Heart left ventricle (tissue), 16 donors: ENCODE measurements around the gene NUP188. TPM values are rescaled to one million over a fixed set of nuclear protein-coding genes. Genes with fewer than 3 reads are reported as not detected.

Source experiments
- ATAC-seq, 4 donors: fragments of 200-7000 bp; cut with Tn5 transposase; one replicate each; pipeline ENCODE4 v1.9.1; 2020 to 2022; ENCODE audit warnings: moderate library complexity in 4 of 4, mild to moderate bottlenecking in 3 of 4, moderate number of reproducible peaks in 1 of 4
- DNase-seq, 5 donors: peaks; one replicate each; pipeline ENCODE4 v3.0.0-alpha.2; 2020
- H3K27ac ChIP-seq, 12 donors: fragments of 200-600 bp; sonication (generic) in 4 of 12; one replicate each; pipeline versions ENCODE4 v1.5.0 to v1.8.0; 2016 to 2022; ENCODE audit warnings: mild to moderate bottlenecking in 2 of 12
- H3K27me3 ChIP-seq, 9 donors: fragments of 200-600 bp; sonication (generic) in 2 of 9; one replicate each; pipeline versions ENCODE4 v1.5.1 to v1.8.0; 2016 to 2022; ENCODE audit warnings: mild to moderate bottlenecking in 3 of 9
- H3K36me3 ChIP-seq, 9 donors: fragments of 200-600 bp; sonication (generic) in 2 of 9; one replicate each; pipeline versions ENCODE4 v1.5.0 to v1.8.0; 2018 to 2022; ENCODE audit warnings: mild to moderate bottlenecking in 2 of 9
- H3K4me1 ChIP-seq, 12 donors: fragments of 200-600 bp; sonication (generic) in 4 of 12; one replicate each; pipeline versions ENCODE4 v1.5.0 to v1.8.0; 2016 to 2022; ENCODE audit warnings: mild to moderate bottlenecking in 3 of 12
- H3K4me3 ChIP-seq, 12 donors: fragments of 200-600 bp; sonication (generic) in 4 of 12; one replicate each; pipeline versions ENCODE4 v1.5.0 to v1.8.0; 2017 to 2022; ENCODE audit warnings: mild to moderate bottlenecking in 9 of 12, moderate library complexity in 4 of 12
- H3K9me3 ChIP-seq, 12 donors: fragments of 200-600 bp; sonication (generic) in 4 of 12; one replicate each; pipeline versions ENCODE4 v1.5.0 to v1.8.0; 2016 to 2022; ENCODE audit warnings: mild to moderate bottlenecking in 1 of 12
- CTCF ChIP-seq, 12 donors: fragments of 200-600 bp; sonication (generic) in 4 of 12; IDR thresholded peaks; one replicate each; pipeline versions ENCODE4 v1.5.0 to v1.8.0; 2018 to 2022; ENCODE audit warnings: antibody characterized with exemption in 12 of 12, mild to moderate bottlenecking in 5 of 12
- POLR2A ChIP-seq, 2 donors: fragments of 450-650 bp; IDR thresholded peaks; one replicate each; pipeline ENCODE4 v1.6.1; 2017; ENCODE audit warnings: antibody characterized with exemption in 2 of 2, mild to moderate bottlenecking in 2 of 2, moderate library complexity in 2 of 2
- WGBS, 4 donors: extraction: QIAGEN DNeasy Blood & Tissue Kit in 2 of 4; methylation state at CpG; one replicate each; pipeline versions ENCODE4 v1.1.5 to v1.1.7; 2013 to 2018; 5-methylcytosine and 5-hydroxymethylcytosine counted together
- intact Hi-C, 10 donors: fragments of 100-400 bp; cut with DNase I; formaldehyde crosslinking; loops; one replicate each; pipeline versions ENCODE4 v1.11.1 to v1.14.2; 2022
- polyA plus RNA-seq, 2 donors: library from polyadenylated mRNA; stranded (reverse); fragments of 200-250 nt; gene quantifications; one replicate each; pipeline ENCODE4 v1.2.3, GENCODE V29; 2013
- total RNA-seq, 9 donors: library from RNA; depleted of rRNA in 2 of 9; stranded (reverse); fragments of >200 nt in 2 of 9; fragmentation: NEBNext Ultra II Directional in 3 of 9; extraction: Animal tissue kit (Norgen Biotek cat#: 25700) in 3 of 9; gene quantifications; one replicate each; pipeline versions ENCODE4 v1.1.0 to v1.2.4, GENCODE V29; 2016 to 2023
- donor health status: ischemic (EF 13 %, LVEDD 7.1; RV severe dilation, severe dysfunction).
- donor health status: healthy with polysubstance abuse.
- donor health status: DM: no; HTN: yes; CAD: no.
- donor health status: DM: no; HTN: no; CAD: no.
- donor health status: ischemic (EF 25% LVEDD 6.9; RV normal size, moderate dysfunction).
- donor health status: ischemic (EF 25% LVEDD 5.7; RV mildly dilated, moderate dysfunction).
- donor health status: healthy.
- donor health status: DM: yes; HTN: yes; CAD: no.
- donor health status: ischemic (EF 35%, LVEDD 5.7; RV mildly dilated, moderate dysfunction).
- donor health status: nonischemic (EF 11% LVEDD 7.7; RV severe dilation, severe dysfunction).
- donor health status: DM: yes; HTN: yes; CAD: no.
- donor health status: PGD.
- donor health status: ischemic (EF 29% LVEDD 5.4; RV normal size, mild dysfunction).
- donor health status: nonischemic (EF 23%, LVEDD 6.1; RV moderate dilation, normal function).

NUP188 gene
- total and polyA plus RNA-seq, 11 donors, result 10.6 to 35.1 (median 22.6) TPM

- Histone ChIP-seq H3K27me3 (no peaks in the 10 kb centered on the region), H3K4me3 (no peak overlapping the region), H3K9me3 (no peaks in the 10 kb centered on the region), H3K4me1 (peaks cover 0 to 6% (median 0%) of the 10 kb centered on the region in 12 donors), H3K36me3 (peaks cover 0 to 97% (median 78%) of the 10 kb centered on the region in 9 donors), H3K27ac (no peak overlapping the region)
- TF ChIP-seq POLR2A (IDR thresholded peaks at IDR 0.05), result no peak
- no peak for TF ChIP-seq CTCF (IDR thresholded peaks at IDR 0.05)
- 82 to 91% (median 87%) methylated on average over 5 of the region's 5 CpGs for WGBS, 4 donors
- ATAC-seq (no peak), DNase-seq (no peak)
- intact Hi-C loops, result no loop called here
Observed at GRCh38 chr9:129054163-129054851, 106.8 kb downstream of the NUP188 start.

Other genes with a start within 250 kb of the NUP188 start
- 10 to 100 TPM in 1 of 9 donors, 1 to 10 TPM in 8; 3.7 to 16.1 (median 5.9) TPM for gene PKN3, start 245.2 kb upstream of the NUP188 start, total RNA-seq
- gene PKN3, start 245.2 kb upstream of the NUP188 start, polyA plus RNA-seq, result 10 to 100 TPM in 1 of 2 donors, 1 to 10 TPM in 1; 7.3 to 10.5 TPM
- 10 to 100 TPM in 5 of 9 donors, 1 to 10 TPM in 4; 5.1 to 26.0 (median 10.5) TPM for gene ZDHHC12, start 223.6 kb upstream of the NUP188 start, total RNA-seq
- 10 to 100 TPM; 10.9 to 29.8 TPM for gene ZDHHC12, start 223.6 kb upstream of the NUP188 start, polyA plus RNA-seq
- 100 to 1,000 TPM in 1 of 9 donors, 10 to 100 TPM in 8; 53.4 to 163 (median 62.3) TPM for gene ZER1, start 175.8 kb upstream of the NUP188 start, total RNA-seq
- gene ZER1, start 175.8 kb upstream of the NUP188 start, polyA plus RNA-seq, result 10 to 100 TPM; 32.4 to 40.7 TPM
- 10 to 100 TPM; 12.1 to 27.3 (median 18.4) TPM for gene TBC1D13, start 160.4 kb upstream of the NUP188 start, total RNA-seq
- gene TBC1D13, start 160.4 kb upstream of the NUP188 start, polyA plus RNA-seq, result 10 to 100 TPM in 1 of 2 donors, 1 to 10 TPM in 1; 9.6 to 20.9 TPM
- 10 to 100 TPM; 34.8 to 99.9 (median 57.6) TPM for gene ENDOG, start 129.2 kb upstream of the NUP188 start, total RNA-seq
- gene ENDOG, start 129.2 kb upstream of the NUP188 start, polyA plus RNA-seq, result 100 to 1,000 TPM in 1 of 2 donors, 10 to 100 TPM in 1; 38.4 to 105 TPM
- gene SPOUT1, start 117.9 kb upstream of the NUP188 start, total RNA-seq, result 10 to 100 TPM in 7 of 9 donors, 1 to 10 TPM in 2; 6.1 to 24.7 (median 15.1) TPM
- 10 to 100 TPM; 14.2 to 20.2 TPM for gene SPOUT1, start 117.9 kb upstream of the NUP188 start, polyA plus RNA-seq
- gene KYAT1, start 65.7 kb upstream of the NUP188 start, total RNA-seq, result 10 to 100 TPM in 7 of 9 donors, 1 to 10 TPM in 2; 9.5 to 16.7 (median 13.4) TPM
- gene KYAT1, start 65.7 kb upstream of the NUP188 start, polyA plus RNA-seq, result 10 to 100 TPM; 11.5 to 12.6 TPM
- gene LRRC8A, start 65.6 kb upstream of the NUP188 start, total RNA-seq, result 10 to 100 TPM; 16.2 to 76.4 (median 28.8) TPM
- gene LRRC8A, start 65.6 kb upstream of the NUP188 start, polyA plus RNA-seq, result 10 to 100 TPM; 15.8 to 62.3 TPM
- gene PHYHD1, start 26.7 kb upstream of the NUP188 start, total RNA-seq, result 10 to 100 TPM; 14.0 to 49.0 (median 27.3) TPM
- 10 to 100 TPM; 24.2 to 41.5 TPM for gene PHYHD1, start 26.7 kb upstream of the NUP188 start, polyA plus RNA-seq
- 10 to 100 TPM in 6 of 9 donors, 1 to 10 TPM in 3; 8.2 to 14.8 (median 10.6) TPM for gene DOLK, start 96 bp upstream of the NUP188 start, total RNA-seq
- 10 to 100 TPM in 1 of 2 donors, 1 to 10 TPM in 1; 7.8 to 15.6 TPM for gene DOLK, start 96 bp upstream of the NUP188 start, polyA plus RNA-seq
- gene SH3GLB2, start 80.6 kb downstream of the NUP188 start, total RNA-seq, result 10 to 100 TPM; 27.3 to 42.7 (median 36.5) TPM
- gene SH3GLB2, start 80.6 kb downstream of the NUP188 start, polyA plus RNA-seq, result 10 to 100 TPM; 29.5 to 33.6 TPM
- 10 to 100 TPM; 29.2 to 49.5 (median 31.6) TPM for gene MIGA2, start 88.9 kb downstream of the NUP188 start, total RNA-seq
- 10 to 100 TPM; 27.7 to 61.3 TPM for gene MIGA2, start 88.9 kb downstream of the NUP188 start, polyA plus RNA-seq
- gene DOLPP1, start 133.4 kb downstream of the NUP188 start, total RNA-seq, result 10 to 100 TPM in 1 of 9 donors, 1 to 10 TPM in 8; 3.2 to 10.3 (median 5.8) TPM
- gene DOLPP1, start 133.4 kb downstream of the NUP188 start, polyA plus RNA-seq, result 10 to 100 TPM in 1 of 2 donors, 1 to 10 TPM in 1; 3.0 to 11.5 TPM
- gene CRAT, start 163.1 kb downstream of the NUP188 start, total RNA-seq, result 100 to 1,000 TPM in 2 of 9 donors, 10 to 100 TPM in 7; 50.8 to 126 (median 68.2) TPM
- 10 to 100 TPM; 37.0 to 64.7 TPM for gene CRAT, start 163.1 kb downstream of the NUP188 start, polyA plus RNA-seq
- 100 to 1,000 TPM in 8 of 9 donors, 10 to 100 TPM in 1; 96.0 to 212 (median 172) TPM for gene PTPA, start 163.7 kb downstream of the NUP188 start, total RNA-seq
- gene PTPA, start 163.7 kb downstream of the NUP188 start, polyA plus RNA-seq, result 100 to 1,000 TPM; 129 to 211 TPM
- gene IER5L, start 230.6 kb downstream of the NUP188 start, total RNA-seq, result 10 to 100 TPM in 3 of 9 donors, 1 to 10 TPM in 6; 4.1 to 18.4 (median 5.5) TPM
- 1 to 10 TPM; 2.8 to 7.3 TPM for gene IER5L, start 230.6 kb downstream of the NUP188 start, polyA plus RNA-seq